ENCODE data around the gene CDK14.
"Not testable (repeated sequence)": the region's sequence is repeated elsewhere in the genome, so short reads cannot be mapped to it uniquely, and the experiment has no call there.

Gene CDK14

DNA sequence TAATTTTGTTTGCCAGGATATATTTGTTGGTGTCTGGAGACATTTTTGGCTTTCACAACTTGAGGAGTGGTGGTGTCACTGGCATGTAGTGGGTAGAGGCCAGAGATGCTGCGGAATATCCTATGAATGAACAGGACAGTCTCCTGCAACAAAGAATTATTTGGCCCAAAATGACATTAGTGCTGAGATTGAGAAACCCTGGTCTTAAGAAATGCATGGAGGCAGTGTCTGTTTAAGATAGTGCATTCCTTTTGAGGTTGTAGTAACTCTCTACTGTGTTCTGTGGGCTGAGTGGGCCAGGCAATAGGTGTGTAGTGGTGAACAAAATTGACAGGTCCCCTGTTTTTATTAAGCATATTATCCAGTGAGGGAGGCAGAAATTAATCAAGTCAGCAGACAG lies 165.5 kb downstream of the CDK14 start:
- no peak overlapping the region for H3K4me3 ChIP-seq (ENCODE audit: insufficient read depth, low read depth, low read length)
- 100% methylated on average over 1 of the region's 1 CpG for WGBS, 2 experiments
- H3K27me3 ChIP-seq (ENCODE audit: control insufficient read depth, insufficient read depth, low read length, poor library complexity, severe bottlenecking): no peaks in the 10 kb centered on the region
- no peaks in the 10 kb centered on the region for H3K9me3 ChIP-seq (ENCODE audit: control insufficient read depth, low read length)
- H3K36me3 ChIP-seq (ENCODE audit: control insufficient read depth, insufficient read depth, low read length): no peaks in the 10 kb centered on the region
- H3K4me1 ChIP-seq (ENCODE audit: control insufficient read depth, insufficient read depth, low read length): peaks cover 7% of the 10 kb centered on the region
- no peak overlapping the region for H3K27ac ChIP-seq (ENCODE audit: insufficient read depth, low read depth, low read length, poor library complexity, severe bottlenecking)

DNA sequence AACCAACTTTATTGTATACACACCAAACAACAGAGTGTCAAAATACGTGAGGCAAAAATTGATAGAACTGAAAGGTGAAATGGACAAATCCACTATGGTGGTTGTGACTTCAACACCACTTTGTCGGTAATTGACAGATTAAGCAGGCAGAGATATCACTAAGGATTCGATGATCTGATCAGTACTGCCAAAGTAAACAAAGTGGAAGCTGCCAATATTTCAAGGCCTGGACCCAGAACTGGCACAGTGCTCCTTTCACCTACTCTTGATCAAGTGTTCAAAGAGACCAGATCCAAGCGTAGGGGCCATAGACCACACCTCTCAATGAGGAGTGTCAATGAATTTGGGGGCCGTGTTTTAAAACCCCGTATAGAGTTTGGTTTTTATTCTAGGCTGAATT lies 167.0 kb downstream of the CDK14 start:
- Histone ChIP-seq H3K27me3 (ENCODE audit: control insufficient read depth, insufficient read depth, low read length, poor library complexity, severe bottlenecking) (no peaks in the 10 kb centered on the region), H3K27ac (ENCODE audit: insufficient read depth, low read depth, low read length, poor library complexity, severe bottlenecking) (no peak overlapping the region), H3K9me3 (ENCODE audit: control insufficient read depth, low read length) (no peaks in the 10 kb centered on the region), H3K4me3 (ENCODE audit: insufficient read depth, low read depth, low read length) (no peak overlapping the region), H3K4me1 (ENCODE audit: control insufficient read depth, insufficient read depth, low read length) (peaks cover 7% of the 10 kb centered on the region), H3K36me3 (ENCODE audit: control insufficient read depth, insufficient read depth, low read length) (no peaks in the 10 kb centered on the region)
- WGBS, 2 experiments: 94 to 95% methylated on average over 6 of the region's 6 CpGs

DNA sequence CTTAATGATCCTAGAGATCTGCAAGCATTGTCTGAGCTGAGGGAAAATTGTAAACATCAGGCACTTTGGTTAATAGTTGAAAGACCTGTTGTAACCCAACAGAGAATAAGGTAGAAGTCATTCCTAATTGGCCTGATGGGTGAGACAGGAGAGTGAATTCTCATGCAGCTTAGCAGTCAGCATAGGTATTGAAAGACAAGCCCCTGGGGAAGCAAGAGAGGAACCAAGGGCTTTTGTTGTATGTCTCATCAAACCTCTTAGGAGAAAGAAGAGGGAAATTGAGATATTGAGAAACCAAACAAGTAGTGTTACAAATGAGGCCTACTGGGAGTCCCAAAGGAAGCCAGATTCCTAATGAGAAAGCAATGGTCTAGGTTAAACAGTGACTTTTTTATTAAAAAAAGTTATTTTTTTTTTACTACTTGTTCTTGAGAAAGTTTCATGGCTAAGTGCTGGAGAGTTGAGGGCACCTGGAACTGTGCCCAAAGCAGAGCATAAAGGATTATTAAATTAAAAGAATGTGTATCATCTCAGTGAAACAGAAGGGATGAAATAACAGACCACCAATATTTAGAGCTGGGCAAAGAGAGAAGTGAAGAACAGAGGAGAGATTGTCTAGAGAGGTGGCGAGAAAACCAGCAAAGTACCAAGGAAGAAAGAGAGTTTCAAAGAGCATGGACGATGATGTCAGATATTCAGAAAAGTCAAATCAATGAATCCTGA lies 168.9 kb downstream of the CDK14 start:
- H3K27me3 ChIP-seq (ENCODE audit: control insufficient read depth, insufficient read depth, low read length, poor library complexity, severe bottlenecking): no peaks in the 10 kb centered on the region
- no peak overlapping the region for H3K4me3 ChIP-seq (ENCODE audit: insufficient read depth, low read depth, low read length)
- H3K27ac ChIP-seq (ENCODE audit: insufficient read depth, low read depth, low read length, poor library complexity, severe bottlenecking): no peak overlapping the region
- no peaks in the 10 kb centered on the region for H3K36me3 ChIP-seq (ENCODE audit: control insufficient read depth, insufficient read depth, low read length)
- H3K4me1 ChIP-seq (ENCODE audit: control insufficient read depth, insufficient read depth, low read length): peaks cover 7% of the 10 kb centered on the region
- WGBS, 2 experiments: 85 to 100% methylated on average over 1 to 2 of the region's 2 CpGs
- no peaks in the 10 kb centered on the region for H3K9me3 ChIP-seq (ENCODE audit: control insufficient read depth, low read length)

DNA sequence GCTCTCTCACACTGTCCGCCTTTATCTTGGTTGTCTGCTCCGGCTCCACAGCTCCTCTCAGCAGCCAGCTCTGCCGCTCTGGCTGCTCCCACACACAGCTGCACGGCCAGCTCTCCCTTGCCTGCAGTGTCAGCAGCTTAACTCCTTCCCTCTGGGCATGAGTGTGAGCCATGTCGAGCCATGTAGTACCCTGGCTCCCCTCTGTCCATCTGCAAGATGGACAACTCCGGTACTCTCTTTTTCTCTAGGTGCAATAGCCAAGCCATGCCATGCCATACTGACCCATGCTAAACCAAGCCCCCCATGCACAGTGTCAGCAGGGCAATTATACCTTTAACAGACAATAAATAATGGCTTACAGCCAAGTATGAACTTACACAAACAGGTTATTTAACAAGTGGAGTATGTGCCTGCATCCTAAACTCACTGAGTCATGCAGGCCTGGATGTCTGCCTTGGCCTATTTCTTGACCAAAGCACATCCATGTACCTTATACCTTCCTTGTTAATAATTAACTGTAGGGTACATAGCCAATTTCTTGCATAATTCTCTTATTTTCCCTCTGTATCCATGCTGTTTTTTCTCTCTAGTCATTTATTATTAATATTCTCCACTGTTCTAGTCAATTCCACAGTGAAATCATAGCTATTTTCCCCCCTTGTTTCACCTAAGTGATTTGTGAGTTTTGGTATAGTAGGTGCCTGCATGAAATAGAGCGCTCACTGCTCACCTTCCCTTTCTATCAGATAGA lies 170.9 kb downstream of the CDK14 start:
- Histone ChIP-seq H3K27ac (ENCODE audit: insufficient read depth, low read depth, low read length, poor library complexity, severe bottlenecking) (no peak overlapping the region), H3K4me1 (ENCODE audit: control insufficient read depth, insufficient read depth, low read length) (peaks cover 7% of the 10 kb centered on the region)

DNA sequence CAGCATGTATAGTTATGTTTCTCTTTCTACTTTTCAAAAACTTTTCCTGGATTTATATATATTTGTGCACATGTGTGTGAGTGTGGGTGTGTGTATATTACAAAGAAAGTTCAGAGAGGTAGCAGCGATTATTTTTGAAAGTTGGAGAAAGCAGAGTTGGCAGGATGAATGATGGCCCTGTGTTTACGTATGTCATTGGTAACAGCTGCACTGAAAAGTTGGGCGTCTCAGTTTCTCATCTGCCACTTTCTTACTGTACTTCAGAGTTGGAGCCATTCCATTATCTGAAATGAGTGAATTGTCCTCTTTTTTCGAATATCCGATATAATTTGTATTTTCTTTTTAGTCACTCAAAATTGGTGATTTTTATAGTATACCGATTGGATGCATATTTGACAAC lies 172.2 kb downstream of the CDK14 start:
- Histone ChIP-seq H3K4me1 (ENCODE audit: control insufficient read depth, insufficient read depth, low read length) (peaks cover 7% of the 10 kb centered on the region), H3K36me3 (ENCODE audit: control insufficient read depth, insufficient read depth, low read length) (peaks cover 5% of the 10 kb centered on the region), H3K27me3 (ENCODE audit: control insufficient read depth, insufficient read depth, low read length, poor library complexity, severe bottlenecking) (no peaks in the 10 kb centered on the region), H3K9me3 (ENCODE audit: control insufficient read depth, low read length) (no peaks in the 10 kb centered on the region), H3K4me3 (ENCODE audit: insufficient read depth, low read depth, low read length) (no peak overlapping the region), H3K27ac (ENCODE audit: insufficient read depth, low read depth, low read length, poor library complexity, severe bottlenecking) (no peak overlapping the region)
- 92 to 96% methylated on average over 4 to 6 of the region's 6 CpGs for WGBS, 2 experiments

More for the DNA sequence above, 170.9 kb downstream of the CDK14 start:
- no peaks in the 10 kb centered on the region for H3K9me3 ChIP-seq (ENCODE audit: control insufficient read depth, low read length)
- WGBS, 2 experiments: 67 to 75% methylated on average over 7 of the region's 7 CpGs
- H3K27me3 ChIP-seq (ENCODE audit: control insufficient read depth, insufficient read depth, low read length, poor library complexity, severe bottlenecking): no peaks in the 10 kb centered on the region
- H3K4me3 ChIP-seq (ENCODE audit: insufficient read depth, low read depth, low read length): no peak overlapping the region
- peaks cover 5% of the 10 kb centered on the region for H3K36me3 ChIP-seq (ENCODE audit: control insufficient read depth, insufficient read depth, low read length)

DNA sequence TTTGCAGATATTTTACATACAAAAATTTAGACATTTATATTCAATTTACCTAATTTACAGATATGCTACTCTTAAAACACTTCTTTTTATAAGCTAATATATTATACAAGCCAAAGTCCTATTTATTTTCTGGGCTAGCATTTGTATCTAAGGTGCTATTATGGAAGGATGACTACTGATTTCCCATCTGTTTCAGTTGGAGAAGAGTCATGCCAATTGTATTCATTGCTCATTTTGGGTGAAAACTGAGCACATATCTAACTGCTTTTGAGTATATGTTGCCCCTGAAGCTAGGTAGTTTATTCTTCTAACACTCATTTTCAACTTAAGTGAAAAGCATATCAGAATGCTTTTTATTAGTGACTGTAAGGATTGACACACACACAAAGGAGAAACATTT lies 172.9 kb downstream of the CDK14 start:
- H3K27ac ChIP-seq (ENCODE audit: insufficient read depth, low read depth, low read length, poor library complexity, severe bottlenecking): no peak overlapping the region
- H3K4me3 ChIP-seq (ENCODE audit: insufficient read depth, low read depth, low read length): no peak overlapping the region
- peaks cover 7% of the 10 kb centered on the region for H3K4me1 ChIP-seq (ENCODE audit: control insufficient read depth, insufficient read depth, low read length)
- H3K9me3 ChIP-seq (ENCODE audit: control insufficient read depth, low read length): no peaks in the 10 kb centered on the region
- H3K36me3 ChIP-seq (ENCODE audit: control insufficient read depth, insufficient read depth, low read length): peaks cover 5% of the 10 kb centered on the region
- no peaks in the 10 kb centered on the region for H3K27me3 ChIP-seq (ENCODE audit: control insufficient read depth, insufficient read depth, low read length, poor library complexity, severe bottlenecking)

DNA sequence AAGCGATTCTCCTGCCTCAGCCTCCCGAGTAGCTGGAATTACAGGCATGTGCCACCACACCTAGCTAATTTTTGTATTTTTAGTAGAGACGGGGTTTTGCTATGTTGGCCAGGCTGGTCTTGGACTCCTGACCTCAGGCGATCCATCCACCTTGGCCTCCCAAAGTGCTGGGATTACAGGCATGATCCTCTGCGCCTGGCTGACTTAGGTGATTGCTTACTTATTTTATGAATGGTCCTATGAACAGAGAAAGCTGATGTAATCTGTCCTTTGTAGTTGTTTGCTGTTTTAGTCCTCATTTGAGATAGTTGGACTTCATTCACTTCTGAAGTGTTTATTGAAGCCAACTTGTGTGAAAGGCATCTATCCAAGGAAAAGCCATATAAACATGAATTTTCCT lies 173.4 kb downstream of the CDK14 start:
- not testable (repeated sequence) for H3K27me3 ChIP-seq (ENCODE audit: control insufficient read depth, insufficient read depth, low read length, poor library complexity, severe bottlenecking); H3K9me3 ChIP-seq (ENCODE audit: control insufficient read depth, low read length); H3K4me3 ChIP-seq (ENCODE audit: insufficient read depth, low read depth, low read length); H3K36me3 ChIP-seq (ENCODE audit: control insufficient read depth, insufficient read depth, low read length); H3K4me1 ChIP-seq (ENCODE audit: control insufficient read depth, insufficient read depth, low read length); H3K27ac ChIP-seq (ENCODE audit: insufficient read depth, low read depth, low read length, poor library complexity, severe bottlenecking)
- 91 to 95% methylated on average over 5 of the region's 5 CpGs for WGBS, 2 experiments

DNA sequence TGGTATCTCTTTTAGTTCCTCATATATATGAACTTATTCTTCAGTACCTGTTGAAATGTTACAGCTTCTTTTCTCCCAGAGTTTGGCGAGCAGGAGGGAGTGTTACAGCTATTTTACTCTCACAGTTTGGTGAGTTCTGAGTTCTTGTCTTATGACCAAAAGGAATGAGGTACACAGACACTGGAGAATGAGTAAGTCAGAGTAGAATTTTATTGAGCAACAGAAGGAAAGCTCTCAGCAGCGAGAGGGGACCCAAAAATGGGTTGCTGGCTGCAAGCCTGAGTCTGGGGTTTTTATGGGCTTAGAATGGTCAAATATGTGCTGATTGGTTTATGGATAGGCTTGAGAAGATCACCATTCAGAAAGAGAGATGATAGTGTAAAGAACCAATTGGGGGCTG lies 175.2 kb downstream of the CDK14 start:
- Histone ChIP-seq H3K27me3 (ENCODE audit: control insufficient read depth, insufficient read depth, low read length, poor library complexity, severe bottlenecking) (no peaks in the 10 kb centered on the region), H3K9me3 (ENCODE audit: control insufficient read depth, low read length) (no peaks in the 10 kb centered on the region), H3K4me3 (ENCODE audit: insufficient read depth, low read depth, low read length) (no peak overlapping the region), H3K4me1 (ENCODE audit: control insufficient read depth, insufficient read depth, low read length) (no peaks in the 10 kb centered on the region), H3K27ac (ENCODE audit: insufficient read depth, low read depth, low read length, poor library complexity, severe bottlenecking) (no peak overlapping the region), H3K36me3 (ENCODE audit: control insufficient read depth, insufficient read depth, low read length) (peaks cover 5% of the 10 kb centered on the region)
- WGBS, 2 experiments: 99 to 100% methylated on average over 2 of the region's 2 CpGs

DNA sequence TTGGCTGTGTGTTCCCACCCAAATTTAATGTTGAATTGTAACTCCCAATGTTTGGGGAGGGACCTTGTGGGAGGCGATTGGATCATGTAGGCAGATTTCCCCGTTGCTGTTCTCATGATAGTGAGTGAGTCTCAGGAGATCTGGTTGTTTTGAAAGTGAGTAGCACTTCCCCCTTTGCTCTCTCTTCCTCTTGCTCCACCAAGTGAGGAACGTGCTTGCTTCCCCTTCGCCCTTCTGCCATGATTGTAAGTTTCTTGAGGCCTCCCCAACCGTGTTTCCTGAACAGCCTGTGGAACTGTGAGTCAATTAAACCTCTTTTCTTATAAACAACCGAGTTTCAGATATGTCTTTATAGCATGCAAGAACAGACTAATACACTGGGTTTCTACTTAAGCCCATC lies 176.3 kb downstream of the CDK14 start:
- 89 to 93% methylated on average over 6 of the region's 6 CpGs for WGBS, 2 experiments
- H3K4me1 ChIP-seq (ENCODE audit: control insufficient read depth, insufficient read depth, low read length): no peaks in the 10 kb centered on the region
- no peaks in the 10 kb centered on the region for H3K9me3 ChIP-seq (ENCODE audit: control insufficient read depth, low read length)
- H3K36me3 ChIP-seq (ENCODE audit: control insufficient read depth, insufficient read depth, low read length): peaks cover 5% of the 10 kb centered on the region
- no peaks in the 10 kb centered on the region for H3K27me3 ChIP-seq (ENCODE audit: control insufficient read depth, insufficient read depth, low read length, poor library complexity, severe bottlenecking)
- no peak overlapping the region for H3K4me3 ChIP-seq (ENCODE audit: insufficient read depth, low read depth, low read length)
- H3K27ac ChIP-seq (ENCODE audit: insufficient read depth, low read depth, low read length, poor library complexity, severe bottlenecking): no peak overlapping the region

DNA sequence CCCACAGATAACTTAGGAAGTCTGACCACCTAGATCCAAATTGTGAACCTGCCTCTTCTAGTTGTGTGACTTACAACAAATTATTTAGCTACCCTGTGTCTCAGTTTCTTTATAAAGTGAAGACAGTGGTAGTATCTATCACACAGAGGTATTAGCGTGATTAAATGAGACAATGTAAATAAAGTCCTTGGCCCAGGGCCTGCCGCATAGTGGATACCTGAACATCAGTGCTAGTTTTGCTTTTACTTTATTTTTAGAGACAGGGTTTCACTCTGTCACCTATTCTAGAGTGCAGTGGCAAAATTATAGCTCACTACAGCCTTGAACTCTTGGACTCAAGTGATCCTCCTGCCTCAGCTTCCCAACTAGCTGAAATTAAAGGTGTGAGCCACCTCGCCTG lies 177.1 kb downstream of the CDK14 start:
- 91 to 93% methylated on average over 2 to 3 of the region's 3 CpGs for WGBS, 2 experiments
- no peak overlapping the region for H3K4me3 ChIP-seq (ENCODE audit: insufficient read depth, low read depth, low read length)
- no peaks in the 10 kb centered on the region for H3K9me3 ChIP-seq (ENCODE audit: control insufficient read depth, low read length)
- H3K27ac ChIP-seq (ENCODE audit: insufficient read depth, low read depth, low read length, poor library complexity, severe bottlenecking): no peak overlapping the region
- H3K27me3 ChIP-seq (ENCODE audit: control insufficient read depth, insufficient read depth, low read length, poor library complexity, severe bottlenecking): no peaks in the 10 kb centered on the region
- peaks cover 6% of the 10 kb centered on the region for H3K4me1 ChIP-seq (ENCODE audit: control insufficient read depth, insufficient read depth, low read length)
- peaks cover 5% of the 10 kb centered on the region for H3K36me3 ChIP-seq (ENCODE audit: control insufficient read depth, insufficient read depth, low read length)
